Natural killer cell (primary cell): Measurements from ENCODE around the gene TMEM121B. TPM values are rescaled to one million over a fixed set of nuclear protein-coding genes. Genes with fewer than 3 reads are reported as not detected.
A peak's percentile ranks its signal among the peaks of the same experiment; 100 is the strongest.

ENCODE experiments used
- ATAC-seq, 3 donors: fragments of 150-1000 bp in 2 of 3; fragments of 200-7000 bp in 1 of 3; cut with Tn5 transposase; 1 replicate in 1 of 3; 2 replicates in 2 of 3; pipeline ENCODE4 v1.10.0; 2021; ENCODE audit warnings: mild to moderate bottlenecking in 2 of 3, moderate library complexity in 2 of 3
- DNase-seq, 2 donors: peaks; one replicate each; pipeline versions ENCODE4 v3.0.0 to v3.0.0-alpha.2; 2013 to 2021; ENCODE audit warnings: mixed read lengths in 1 of 2
- H3K27ac ChIP-seq: one replicate; pipeline ENCODE4 v1.5.1; 2013; ENCODE audit warnings: mild to moderate bottlenecking, low read length
- H3K27me3 ChIP-seq: one replicate; pipeline ENCODE4 v1.6.1; 2013; ENCODE audit warnings: low read length; ENCODE audit not compliant: control insufficient read depth, insufficient read depth
- H3K36me3 ChIP-seq: one replicate; pipeline ENCODE4 v1.6.1; 2013; ENCODE audit warnings: low read length; ENCODE audit not compliant: control insufficient read depth, insufficient read depth
- H3K4me1 ChIP-seq: one replicate; pipeline ENCODE4 v1.6.1; 2013; ENCODE audit warnings: low read length; ENCODE audit not compliant: control insufficient read depth, insufficient read depth
- H3K4me3 ChIP-seq: one replicate; pipeline ENCODE4 v1.5.1; 2013; ENCODE audit warnings: low read length
- H3K9me3 ChIP-seq: one replicate; pipeline ENCODE4 v1.6.1; 2013; ENCODE audit warnings: low read length; ENCODE audit not compliant: control insufficient read depth, insufficient read depth
- H3K27ac Mint-ChIP-seq, 2 donors: one replicate each; pipeline ENCODE4 v1.8.0; 2022; ENCODE audit warnings: mild to moderate bottlenecking in 2 of 2, mixed read lengths in 2 of 2, moderate library complexity in 1 of 2
- H3K27me3 Mint-ChIP-seq, 2 donors: one replicate each; pipeline ENCODE4 v1.8.0; 2022; ENCODE audit warnings: low read depth in 2 of 2, mixed read lengths in 2 of 2
- H3K36me3 Mint-ChIP-seq: one replicate; pipeline ENCODE4 v1.8.0; 2022; ENCODE audit warnings: mixed read lengths
- H3K4me1 Mint-ChIP-seq, 2 donors: one replicate each; pipeline ENCODE4 v1.8.0; 2022; ENCODE audit warnings: mixed read lengths in 2 of 2
- H3K4me3 Mint-ChIP-seq: one replicate; pipeline ENCODE4 v1.8.0; 2022; ENCODE audit warnings: mild to moderate bottlenecking, moderate library complexity, mixed read lengths
- H3K9me3 Mint-ChIP-seq, 2 donors: one replicate each; pipeline ENCODE4 v1.8.0; 2022; ENCODE audit warnings: mixed read lengths in 2 of 2
- CTCF ChIP-seq: fragments of 200-600 bp; IDR thresholded peaks from one replicate; pipeline ENCODE4 v1.8.0; 2022; ENCODE audit warnings: antibody characterized with exemption
- WGBS: methylation state at CpG from one replicate; pipeline ENCODE4 v1.1.7; 2013; ENCODE audit warnings: missing lambda C conversion rate; ENCODE audit not compliant: insufficient coverage; 5-methylcytosine and 5-hydroxymethylcytosine counted together
- intact Hi-C: fragments of 100-400 bp; cut with micrococcal nuclease; formaldehyde crosslinking; loops from one replicate; pipeline ENCODE4 v1.14.2; 2022
- total RNA-seq, 4 donors: library from RNA; stranded (reverse); fragments of 120-200 nt in 1 of 4; gene quantifications; one replicate each; pipeline versions ENCODE4 v1.2.3 to v1.2.4, GENCODE V29; 2013 to 2022

Gene TMEM121B
- total RNA-seq, 3 donors from 2014 or later (not counting 1 experiment from before 2014, with no cell fraction given): 0.18 to 0.35 TPM; not detected in 1

GRCh38 chr22:17130199-17130598, 9.0 kb upstream of the TMEM121B start:
- Histone ChIP-seq H3K27ac (no peak overlapping the region), H3K9me3 (no peaks in the 10 kb centered on the region), H3K36me3 (no peaks in the 10 kb centered on the region), H3K4me1 (no peaks in the 10 kb centered on the region), H3K27me3 (no peaks in the 10 kb centered on the region), H3K4me3 (no peak overlapping the region)
- Mint-ChIP-seq H3K4me1 (peaks cover 0 to 4% of the 10 kb centered on the region in 2 donors), H3K27ac (no peak overlapping the region), H3K36me3 (no peaks in the 10 kb centered on the region), H3K4me3 (no peak overlapping the region), H3K27me3 (peaks cover 0 to 3% of the 10 kb centered on the region in 2 donors), H3K9me3 (no peaks in the 10 kb centered on the region)
- ATAC-seq: no peak
- WGBS: 86% methylated on average over 1 of the region's 1 CpG
- no peak for DNase-seq
- no peak for TF ChIP-seq CTCF
- intact Hi-C loops: no loop called here

- Histone ChIP-seq H3K4me3 (no peak overlapping the region), H3K27ac (no peak overlapping the region), H3K4me1 (peaks cover 52% of the 10 kb centered on the region), H3K36me3 (no peaks in the 10 kb centered on the region), H3K9me3 (no peaks in the 10 kb centered on the region), H3K27me3 (peaks cover 15% of the 10 kb centered on the region)
- TF ChIP-seq CTCF: no peak
- H3K4me1 Mint-ChIP-seq: peaks cover 37 to 42% of the 10 kb centered on the region in 2 donors
- peaks cover 14 to 21% of the 10 kb centered on the region in 2 donors for H3K27me3 Mint-ChIP-seq
- peak in 1 of 2 donors; percentile 42 for DNase-seq
- WGBS: under 1% methylated on average over 70 of the region's 70 CpGs
- H3K27ac Mint-ChIP-seq: no peak overlapping the region
- H3K36me3 Mint-ChIP-seq: peaks cover 5% of the 10 kb centered on the region
- ATAC-seq: peak in 2 of 3 donors; percentile 32 to 35
- intact Hi-C loops: no loop called here
- no peaks in the 10 kb centered on the region for H3K9me3 Mint-ChIP-seq
- no peak overlapping the region for H3K4me3 Mint-ChIP-seq
These were observed 388 bp downstream of the TMEM121B start for GRCh38 chr22:17120711-17121232.

GRCh38 chr22:17120281-17120680, 879 bp downstream of the TMEM121B start:
- H3K36me3 ChIP-seq: no peaks in the 10 kb centered on the region
- H3K27ac Mint-ChIP-seq: no peak overlapping the region
- intact Hi-C loops: no loop called here
- peaks cover 15% of the 10 kb centered on the region for H3K27me3 ChIP-seq
- no peak overlapping the region for H3K4me3 ChIP-seq
- DNase-seq (peak; percentile 50 to 76), ATAC-seq (peak; percentile 78 to 89 (median 81))
- no peaks in the 10 kb centered on the region for H3K9me3 Mint-ChIP-seq
- no peak for TF ChIP-seq CTCF
- H3K36me3 Mint-ChIP-seq: peaks cover 5% of the 10 kb centered on the region
- no peak overlapping the region for H3K27ac ChIP-seq
- H3K4me3 Mint-ChIP-seq: peak overlapping the region; percentile 37
- WGBS: 3% methylated on average over 43 of the region's 45 CpGs
- no peaks in the 10 kb centered on the region for H3K9me3 ChIP-seq
- H3K27me3 Mint-ChIP-seq: peaks cover 14 to 21% of the 10 kb centered on the region in 2 donors
- peaks cover 54% of the 10 kb centered on the region for H3K4me1 ChIP-seq
- peaks cover 41 to 45% of the 10 kb centered on the region in 2 donors for H3K4me1 Mint-ChIP-seq
